HepG2 (cell line): ENCODE data around the gene CMTM1. TPM values are rescaled to one million over a fixed set of nuclear protein-coding genes. Genes with fewer than 3 reads are reported as not detected.

ENCODE experiments used
- DMTF1 ChIP-seq: sonication (generic); formaldehyde crosslinking; IDR thresholded peaks from 2 replicates; pipeline ENCODE4 v1.4.0; 2020; ENCODE audit warnings: mild to moderate bottlenecking, missing genetic modification reagents
- ESRRA ChIP-seq: sonication (generic); formaldehyde crosslinking; IDR thresholded peaks from 2 replicates; pipeline ENCODE4 v1.5.1; 2020; ENCODE audit warnings: mild to moderate bottlenecking, low read depth, missing genetic modification reagents
- FLYWCH1 ChIP-seq: sonication (generic); formaldehyde crosslinking; IDR thresholded peaks from 2 replicates; pipeline ENCODE4 v1.8.1; 2023; ENCODE audit warnings: mild to moderate bottlenecking, missing genetic modification reagents
- HES4 ChIP-seq: sonication (generic); formaldehyde crosslinking; IDR thresholded peaks from 2 replicates; pipeline ENCODE4 v1.9.0; 2021; ENCODE audit warnings: mild to moderate bottlenecking, missing genetic modification reagents, borderline replicate concordance
- HNRNPLL ChIP-seq: fragments of 200-400 bp; formaldehyde crosslinking; IDR thresholded peaks from 2 replicates; pipeline ENCODE4 v1.6.1; 2017; ENCODE audit warnings: mild to moderate bottlenecking, low read depth, low read length; ENCODE audit not compliant: poor library complexity, severe bottlenecking
- KMT2A ChIP-seq: sonication (generic); formaldehyde crosslinking; IDR thresholded peaks from 2 replicates; pipeline ENCODE4 v1.4.0; 2020; ENCODE audit warnings: missing genetic modification reagents
- PAXIP1 ChIP-seq: sonication (generic); formaldehyde crosslinking; conservative IDR thresholded peaks from 2 replicates; pipeline ENCODE4 v1.4.0; 2020; ENCODE audit warnings: mild to moderate bottlenecking, missing genetic modification reagents, moderate library complexity
- RAD51 ChIP-seq: fragments of 450-650 bp; IDR thresholded peaks from 2 replicates; pipeline ENCODE4 v1.6.1; 2016; ENCODE audit warnings: borderline replicate concordance
- ZFP36L2 ChIP-seq: sonication (generic); formaldehyde crosslinking; IDR thresholded peaks from 2 replicates; pipeline ENCODE4 v1.4.0; 2020; ENCODE audit warnings: missing genetic modification reagents
- ZFYVE20 ChIP-seq: sonication (generic); formaldehyde crosslinking; IDR thresholded peaks from 2 replicates; pipeline ENCODE4 v1.8.0; 2023; ENCODE audit warnings: low read depth, mild to moderate bottlenecking, moderate library complexity, missing genetic modification reagents, borderline replicate concordance
- ZNF292 ChIP-seq: sonication (generic); formaldehyde crosslinking; IDR thresholded peaks from 2 replicates; pipeline ENCODE4 v1.8.1; 2022; ENCODE audit warnings: mild to moderate bottlenecking, low read depth, missing genetic modification reagents, borderline replicate concordance
- ZNF318 ChIP-seq: sonication (generic); formaldehyde crosslinking; IDR thresholded peaks from 2 replicates; pipeline ENCODE4 v1.4.0; 2020; ENCODE audit warnings: mild to moderate bottlenecking, missing genetic modification reagents
- ZNF678 ChIP-seq: sonication (generic); formaldehyde crosslinking; IDR thresholded peaks from 2 replicates; pipeline ENCODE4 v1.4.0; 2020; ENCODE audit warnings: mild to moderate bottlenecking, missing genetic modification reagents
- ZSCAN22 ChIP-seq: sonication (generic); formaldehyde crosslinking; IDR thresholded peaks from 2 replicates; pipeline ENCODE4 v1.4.0; 2020; ENCODE audit warnings: mild to moderate bottlenecking, missing genetic modification reagents
- polyA plus RNA-seq, 8 experiments: library from polyadenylated mRNA; depleted of rRNA in 3 of 8; stranded (reverse) in 7 of 8; unstranded in 1 of 8; fragments of >200 nt; fragmentation: Illumina TruSeq in 4 of 8; extraction: Trizol in 4 of 8; gene quantifications; 2 replicates each; pipeline versions ENCODE4 v1.2.1 to v1.2.3, GENCODE V29; 2011 to 2016; ENCODE audit warnings: low read depth in 4 of 8, missing spikeins in 1 of 8, mixed read lengths in 1 of 8; ENCODE audit not compliant: insufficient read depth in 1 of 8
- total RNA-seq, 5 experiments: library from RNA; depleted of rRNA; stranded (reverse); fragments of >200 nt; fragmentation: Illumina TruSeq; extraction: Trizol; gene quantifications; 2 replicates each; pipeline ENCODE4 v1.2.3, GENCODE V29; 2016; ENCODE audit warnings: low read depth in 1 of 5

The CMTM1 gene
- total and polyA plus RNA-seq, 2 of the 13 experiments (the other 11 are each of a cell fraction or from before 2014, with no cell fraction given), result 1.7 to 2.9 TPM

- 0 out of 2 replicates have a peak, but pooled peaks have one; percentile 55 for TF ChIP-seq ZNF318
- TF ChIP-seq PAXIP1 (CRISPR knock-in tag), result peak; percentile 47
- TF ChIP-seq FLYWCH1 (CRISPR knock-in tag), result no peak
- TF ChIP-seq ZNF678 (CRISPR knock-in tag), result no peak
- TF ChIP-seq ZFP36L2, result no peak
- TF ChIP-seq ZSCAN22, result no peak
- TF ChIP-seq ZNF292 (CRISPR knock-in tag), result peak; percentile 98
- TF ChIP-seq HNRNPLL, result peak; percentile 66
- no peak for TF ChIP-seq ZFYVE20 (CRISPR knock-in tag)
- 0 out of 2 replicates have a peak, but pooled peaks have one; percentile 21 for TF ChIP-seq HES4 (CRISPR knock-in tag)
- TF ChIP-seq DMTF1 (CRISPR knock-in tag), result no peak
- TF ChIP-seq ESRRA (CRISPR knock-in tag), result no peak; the same call in 1 of the 2 replicates
- no peak for TF ChIP-seq RAD51
- no peak for TF ChIP-seq KMT2A (CRISPR knock-in tag)
Observed at GRCh38 chr16:66603537-66604375, 37.5 kb downstream of the CMTM1 start (continued).
